HEK293 (cell line): ENCODE results near the gene SUPT3H.

Experiments
- CTCF ChIP-seq: fragments of 450-650 bp; formaldehyde crosslinking; IDR thresholded peaks from 2 replicates; pipeline ENCODE4 v1.5.1; 2016; ENCODE audit warnings: missing biosample characterization, missing genetic modification characterization
- REST ChIP-seq: fragments of 450-650 bp; formaldehyde crosslinking; IDR thresholded peaks from 2 replicates; pipeline ENCODE4 v1.5.1; 2016; ENCODE audit warnings: missing biosample characterization, missing genetic modification characterization
- ZBTB1 ChIP-seq: fragments of 450-650 bp; formaldehyde crosslinking; IDR thresholded peaks from 2 replicates; pipeline ENCODE4 v1.5.1; 2016; ENCODE audit warnings: missing biosample characterization, missing genetic modification characterization
- ZFP41 ChIP-seq: fragments of 450-650 bp; formaldehyde crosslinking; IDR thresholded peaks from 2 replicates; pipeline ENCODE4 v1.5.1; 2016; ENCODE audit warnings: missing biosample characterization, missing genetic modification characterization, borderline replicate concordance
- ZNF174 ChIP-seq: fragments of 450-650 bp; formaldehyde crosslinking; IDR thresholded peaks from 2 replicates; pipeline ENCODE4 v1.5.0; 2017; ENCODE audit warnings: missing biosample characterization, mild to moderate bottlenecking, missing genetic modification characterization
- ZNF350 ChIP-seq: fragments of 450-650 bp; formaldehyde crosslinking; IDR thresholded peaks from 2 replicates; pipeline ENCODE4 v1.5.0; 2017; ENCODE audit warnings: missing biosample characterization, mild to moderate bottlenecking, missing genetic modification characterization
- ZNF623 ChIP-seq: fragments of 450-650 bp; formaldehyde crosslinking; IDR thresholded peaks from 2 replicates; pipeline ENCODE4 v1.5.1; 2016; ENCODE audit warnings: missing biosample characterization, missing genetic modification characterization
- TF ChIP-seq, protein P1 (sequence below): fragments of 450-650 bp; formaldehyde crosslinking; IDR thresholded peaks from 2 replicates; pipeline ENCODE4 v1.5.1; 2016; ENCODE audit warnings: missing biosample characterization, missing genetic modification characterization

DNA sequence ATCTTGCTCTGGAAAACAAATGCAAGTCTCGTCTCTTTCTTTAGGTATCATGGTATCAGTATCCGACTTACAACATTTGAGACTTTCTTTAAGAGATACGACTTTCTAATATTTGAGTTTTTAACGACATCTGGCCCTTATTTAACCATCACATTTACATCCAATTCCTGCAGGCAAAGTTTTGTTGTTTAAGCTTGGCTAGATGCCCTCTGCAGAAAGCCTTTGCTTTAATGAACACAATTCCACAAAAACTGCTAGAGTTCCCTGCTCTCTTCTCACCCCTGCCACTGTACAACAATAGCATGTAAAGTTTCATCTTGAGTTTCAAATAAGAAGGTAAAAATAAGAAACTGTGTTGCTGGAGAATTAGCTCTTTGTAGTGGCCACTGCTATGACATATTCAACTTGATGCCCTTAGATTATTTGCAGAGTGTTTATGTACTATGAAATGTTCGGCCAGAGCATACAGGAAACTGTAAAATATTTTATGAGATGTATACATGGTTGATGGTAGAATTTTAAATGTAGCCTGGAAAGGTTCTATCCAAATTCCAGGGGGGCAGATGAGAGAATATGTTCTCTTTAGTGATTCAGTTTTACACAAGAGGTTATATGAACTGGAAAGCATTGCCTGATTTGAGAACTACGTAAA lies 551.6 kb downstream of the SUPT3H start:
- TF ChIP-seq CTCF (no peak), ZNF350 (tag by site-specific recombination) (no peak), ZNF174 (tag by site-specific recombination) (no peak), ZFP41 (tag by site-specific recombination) (no peak), ZNF623 (no peak), REST (tag by site-specific recombination) (no peak), ZBTB1 (no peak)
- TF ChIP-seq, protein P1, sequence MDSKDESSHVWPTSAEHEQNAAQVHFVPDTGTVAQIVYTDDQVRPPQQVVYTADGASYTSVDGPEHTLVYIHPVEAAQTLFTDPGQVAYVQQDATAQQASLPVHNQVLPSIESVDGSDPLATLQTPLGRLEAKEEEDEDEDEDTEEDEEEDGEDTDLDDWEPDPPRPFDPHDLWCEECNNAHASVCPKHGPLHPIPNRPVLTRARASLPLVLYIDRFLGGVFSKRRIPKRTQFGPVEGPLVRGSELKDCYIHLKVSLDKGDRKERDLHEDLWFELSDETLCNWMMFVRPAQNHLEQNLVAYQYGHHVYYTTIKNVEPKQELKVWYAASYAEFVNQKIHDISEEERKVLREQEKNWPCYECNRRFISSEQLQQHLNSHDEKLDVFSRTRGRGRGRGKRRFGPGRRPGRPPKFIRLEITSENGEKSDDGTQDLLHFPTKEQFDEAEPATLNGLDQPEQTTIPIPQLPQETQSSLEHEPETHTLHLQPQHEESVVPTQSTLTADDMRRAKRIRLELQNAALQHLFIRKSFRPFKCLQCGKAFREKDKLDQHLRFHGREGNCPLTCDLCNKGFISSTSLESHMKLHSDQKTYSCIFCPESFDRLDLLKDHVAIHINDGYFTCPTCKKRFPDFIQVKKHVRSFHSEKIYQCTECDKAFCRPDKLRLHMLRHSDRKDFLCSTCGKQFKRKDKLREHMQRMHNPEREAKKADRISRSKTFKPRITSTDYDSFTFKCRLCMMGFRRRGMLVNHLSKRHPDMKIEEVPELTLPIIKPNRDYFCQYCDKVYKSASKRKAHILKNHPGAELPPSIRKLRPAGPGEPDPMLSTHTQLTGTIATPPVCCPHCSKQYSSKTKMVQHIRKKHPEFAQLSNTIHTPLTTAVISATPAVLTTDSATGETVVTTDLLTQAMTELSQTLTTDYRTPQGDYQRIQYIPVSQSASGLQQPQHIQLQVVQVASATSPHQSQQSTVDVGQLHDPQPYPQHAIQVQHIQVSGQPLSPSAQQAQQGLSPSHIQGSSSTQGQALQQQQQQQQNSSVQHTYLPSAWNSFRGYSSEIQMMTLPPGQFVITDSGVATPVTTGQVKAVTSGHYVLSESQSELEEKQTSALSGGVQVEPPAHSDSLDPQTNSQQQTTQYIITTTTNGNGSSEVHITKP (tag by site-specific recombination) = no peak
